DND-41 (cell line): ENCODE measurements around the gene RABL6.

Experiments used
- ATAC-seq: fragments of 200-7000 bp; cut with Tn5 transposase; 3 replicates; pipeline ENCODE4 v1.9.1; 2021; ENCODE audit warnings: low read depth; ENCODE audit not compliant: insufficient read depth
- DNase-seq: peaks from one replicate; pipeline ENCODE4 v3.0.0-alpha.2; 2020
- H2AFZ ChIP-seq: 2 replicates; pipeline ENCODE4 v1.6.0; 2012; ENCODE audit warnings: low read depth, low read length
- H3K27ac ChIP-seq: 2 replicates; pipeline ENCODE4 v1.5.1; 2012; ENCODE audit warnings: low read length, inconsistent platforms
- H3K27me3 ChIP-seq: fragments of 200-600 bp; sonication (generic); 2 replicates; pipeline ENCODE4 v1.6.0; 2012; ENCODE audit warnings: low read length, mild to moderate bottlenecking, inconsistent platforms; ENCODE audit not compliant: insufficient read depth, poor library complexity
- H3K36me3 ChIP-seq: 2 replicates; pipeline ENCODE4 v1.5.1; 2012; ENCODE audit warnings: low read length, inconsistent platforms; ENCODE audit not compliant: insufficient read depth
- H3K4me1 ChIP-seq: 2 replicates; pipeline ENCODE4 v1.5.1; 2012; ENCODE audit warnings: mild to moderate bottlenecking, low read length; ENCODE audit not compliant: insufficient read depth
- H3K4me2 ChIP-seq: 2 replicates; pipeline ENCODE4 v1.6.0; 2012; ENCODE audit warnings: mild to moderate bottlenecking, moderate library complexity, low read length, inconsistent platforms; ENCODE audit not compliant: insufficient read depth
- H3K4me3 ChIP-seq, 2 experiments: fragments of 200-600 bp in 1 of 2; shearing (Covaris generic) in 1 of 2; 2 replicates each; pipeline ENCODE4 v1.5.1; 2012 to 2016; ENCODE audit warnings: inconsistent platforms in 2 of 2, low read length in 2 of 2, mild to moderate bottlenecking in 2 of 2, low read depth in 1 of 2, moderate library complexity in 1 of 2
- H3K79me2 ChIP-seq: 2 replicates; pipeline ENCODE4 v1.6.0; 2012; ENCODE audit warnings: low read length, inconsistent platforms; ENCODE audit not compliant: insufficient read depth
- H3K9ac ChIP-seq: 2 replicates; pipeline ENCODE4 v1.6.0; 2012; ENCODE audit warnings: low read depth, mild to moderate bottlenecking, inconsistent platforms, low read length, moderate library complexity
- H3K9me3 ChIP-seq: 2 replicates; pipeline ENCODE4 v1.5.1; 2012; ENCODE audit warnings: low read length, moderate library complexity, mild to moderate bottlenecking, inconsistent platforms; ENCODE audit not compliant: insufficient read depth, severe bottlenecking
- H4K20me1 ChIP-seq: 2 replicates; pipeline ENCODE4 v1.6.0; 2012; ENCODE audit warnings: low read length; ENCODE audit not compliant: insufficient read depth
- CTCF ChIP-seq: IDR thresholded peaks from 2 replicates; pipeline ENCODE4 v1.5.1; 2012; ENCODE audit warnings: borderline replicate concordance, low read length, moderate library complexity, mild to moderate bottlenecking; ENCODE audit not compliant: poor library complexity, severe bottlenecking; ENCODE audit errors: extremely low read depth
- EZH2 ChIP-seq: IDR thresholded peaks from 3 replicates; pipeline ENCODE4 v1.6.1; 2012; ENCODE audit warnings: borderline replicate concordance, low read depth, mild to moderate bottlenecking, moderate library complexity, low read length, inconsistent platforms; ENCODE audit not compliant: severe bottlenecking

Gene RABL6

GRCh38 chr9:136857166-136857565 lies 49.4 kb downstream of the RABL6 start:
- Histone ChIP-seq H4K20me1 (peaks cover 11% of the 10 kb centered on the region), H3K27me3 (no peaks in the 10 kb centered on the region), H2AFZ (no peak overlapping the region), H3K9me3 (no peaks in the 10 kb centered on the region), H3K36me3 (peaks cover 18% of the 10 kb centered on the region), H3K9ac (no peak overlapping the region), H3K4me2 (no peak overlapping the region), H3K4me1 (no peaks in the 10 kb centered on the region), H3K27ac (no peak overlapping the region), H3K4me3 (no peak overlapping the region), H3K79me2 (no peaks in the 10 kb centered on the region)
- no peak for DNase-seq
- no peak for TF ChIP-seq EZH2
- no peak for TF ChIP-seq CTCF
- ATAC-seq: no peak

- peaks cover 25% of the 10 kb centered on the region for H3K36me3 ChIP-seq
- H3K4me2 ChIP-seq: no peak overlapping the region
- H3K9ac ChIP-seq: no peak overlapping the region
- TF ChIP-seq EZH2 (no peak), CTCF (no peak)
- H3K9me3 ChIP-seq: no peaks in the 10 kb centered on the region
- peaks cover 11% of the 10 kb centered on the region for H4K20me1 ChIP-seq
- H3K79me2 ChIP-seq: no peaks in the 10 kb centered on the region
- no peak overlapping the region for H2AFZ ChIP-seq
- no peaks in the 10 kb centered on the region for H3K27me3 ChIP-seq
- H3K27ac ChIP-seq: no peak overlapping the region
- ATAC-seq (no peak), DNase-seq (no peak)
- H3K4me3 ChIP-seq: no peak overlapping the region
- H3K4me1 ChIP-seq: no peaks in the 10 kb centered on the region
Measured at GRCh38 chr9:136857581-136858412, 50.0 kb downstream of the RABL6 start.

GRCh38 chr9:136858452-136858843 lies 50.7 kb downstream of the RABL6 start:
- TF ChIP-seq CTCF: no peak
- TF ChIP-seq EZH2: no peak

More at GRCh38 chr9:136858452-136858843, 50.7 kb downstream of the RABL6 start:
- no peak for ATAC-seq
- Histone ChIP-seq H3K4me1 (no peaks in the 10 kb centered on the region), H3K27ac (no peak overlapping the region), H3K9ac (no peak overlapping the region), H3K4me2 (no peak overlapping the region), H4K20me1 (peaks cover 16% of the 10 kb centered on the region), H3K27me3 (no peaks in the 10 kb centered on the region), H3K79me2 (peaks cover under 1% of the 10 kb centered on the region; the same call in 1 of the 2 replicates), H3K9me3 (no peaks in the 10 kb centered on the region), H2AFZ (no peak overlapping the region), H3K4me3 (no peak overlapping the region), H3K36me3 (peaks cover 31% of the 10 kb centered on the region)
- no peak for DNase-seq
